HUES6 (cell line): ENCODE data around the gene FRG2C.
"Not testable (repeated sequence)": the region's sequence is repeated elsewhere in the genome, so short reads cannot be mapped to it uniquely, and the experiment has no call there.

Experiments used
- H3K27ac ChIP-seq: 2 replicates; pipeline ENCODE4 v1.7.0; 2013; ENCODE audit warnings: low read depth, mild to moderate bottlenecking, low read length, inconsistent platforms
- H3K27me3 ChIP-seq: 2 replicates; pipeline ENCODE4 v1.6.1; 2013; ENCODE audit warnings: low read length; ENCODE audit not compliant: control insufficient read depth, insufficient read depth
- H3K36me3 ChIP-seq: 2 replicates; pipeline ENCODE4 v1.6.1; 2013; ENCODE audit warnings: low read length; ENCODE audit not compliant: control insufficient read depth, insufficient read depth
- H3K4me1 ChIP-seq: 2 replicates; pipeline ENCODE4 v1.6.1; 2013; ENCODE audit warnings: low read length; ENCODE audit not compliant: control insufficient read depth, insufficient read depth
- H3K4me3 ChIP-seq: 2 replicates; pipeline ENCODE4 v1.5.1; 2013; ENCODE audit warnings: low read depth, low read length
- H3K9ac ChIP-seq: one replicate; pipeline ENCODE4 v1.6.1; 2013; ENCODE audit warnings: mild to moderate bottlenecking, low read length
- H3K9me3 ChIP-seq: 2 replicates; pipeline ENCODE4 v1.6.1; 2013; ENCODE audit warnings: low read depth, low read length; ENCODE audit not compliant: control insufficient read depth, insufficient read depth

FRG2C gene

GRCh38 chr3:75650191-75650590 is 13.9 kb upstream of the FRG2C start:
- H3K27ac ChIP-seq: no peak overlapping the region
- no peaks in the 10 kb centered on the region for H3K36me3 ChIP-seq
- no peaks in the 10 kb centered on the region; the same call in 1 of the 2 replicates for H3K9me3 ChIP-seq
- H3K4me1 ChIP-seq: no peaks in the 10 kb centered on the region
- no peak overlapping the region for H3K9ac ChIP-seq
- H3K27me3 ChIP-seq: peaks cover 20% of the 10 kb centered on the region
- no peak overlapping the region for H3K4me3 ChIP-seq

GRCh38 chr3:75655101-75655904 is 8.8 kb upstream of the FRG2C start:
- H3K4me3 ChIP-seq: peak overlapping the region; percentile 52
- H3K27me3 ChIP-seq: peaks cover 51% of the 10 kb centered on the region
- not testable (repeated sequence) for H3K27ac ChIP-seq, H3K9me3 ChIP-seq, H3K4me1 ChIP-seq, H3K36me3 ChIP-seq
- peak overlapping the region; percentile 19 for H3K9ac ChIP-seq

- not testable (repeated sequence) for H3K36me3 ChIP-seq, H3K4me1 ChIP-seq, H3K9me3 ChIP-seq, H3K9ac ChIP-seq, H3K27ac ChIP-seq
- H3K27me3 ChIP-seq: peaks cover 51% of the 10 kb centered on the region
- H3K4me3 ChIP-seq: peak overlapping the region; percentile 52; the same call in 1 of the 2 replicates
These were observed 8.2 kb upstream of the FRG2C start for GRCh38 chr3:75655956-75656355.

- peak overlapping the region; percentile 63 for H3K4me3 ChIP-seq
- peaks cover 54% of the 10 kb centered on the region for H3K27me3 ChIP-seq
- not testable (repeated sequence) for H3K4me1 ChIP-seq, H3K9me3 ChIP-seq, H3K9ac ChIP-seq, H3K36me3 ChIP-seq, H3K27ac ChIP-seq
These were observed 5.6 kb upstream of the FRG2C start for GRCh38 chr3:75658411-75659107.

- not testable (repeated sequence) for H3K9me3 ChIP-seq, H3K36me3 ChIP-seq, H3K4me1 ChIP-seq, H3K9ac ChIP-seq, H3K27ac ChIP-seq
- Histone ChIP-seq H3K27me3 (peaks cover 53% of the 10 kb centered on the region), H3K4me3 (peak overlapping the region; percentile 63)
These were observed 5.1 kb upstream of the FRG2C start for GRCh38 chr3:75659108-75659433.

GRCh38 chr3:75665626-75666025 is 1.5 kb downstream of the FRG2C start:
- Histone ChIP-seq H3K9me3 (peaks cover 23% of the 10 kb centered on the region), H3K27me3 (peaks cover 76% of the 10 kb centered on the region)
- H3K4me3 ChIP-seq, H3K36me3 ChIP-seq, H3K27ac ChIP-seq, H3K9ac ChIP-seq, H3K4me1 ChIP-seq: not testable (repeated sequence)

GRCh38 chr3:75667757-75668701 is 3.9 kb downstream of the FRG2C start:
- peak overlapping the region; percentile 68 for H3K4me3 ChIP-seq
- H3K9me3 ChIP-seq: peaks cover 22% of the 10 kb centered on the region
- not testable (repeated sequence) for H3K4me1 ChIP-seq, H3K36me3 ChIP-seq, H3K27ac ChIP-seq, H3K9ac ChIP-seq
- peaks cover 99% of the 10 kb centered on the region for H3K27me3 ChIP-seq

- H3K27ac ChIP-seq, H3K36me3 ChIP-seq, H3K4me1 ChIP-seq, H3K9ac ChIP-seq: not testable (repeated sequence)
- peaks cover 20% of the 10 kb centered on the region for H3K9me3 ChIP-seq
- H3K27me3 ChIP-seq: peaks cover 94% of the 10 kb centered on the region
- H3K4me3 ChIP-seq: peak overlapping the region; percentile 68
These were observed 4.7 kb downstream of the FRG2C start for GRCh38 chr3:75668759-75669347.

GRCh38 chr3:75669348-75670297 is 5.5 kb downstream of the FRG2C start:
- Histone ChIP-seq H3K4me3 (peak overlapping the region; percentile 68), H3K27me3 (peaks cover 86% of the 10 kb centered on the region), H3K9me3 (peaks cover 22% of the 10 kb centered on the region)
- H3K27ac ChIP-seq, H3K36me3 ChIP-seq, H3K9ac ChIP-seq, H3K4me1 ChIP-seq: not testable (repeated sequence)
